ENCODE data around the gene SSBP2.

The SSBP2 gene

DNA sequence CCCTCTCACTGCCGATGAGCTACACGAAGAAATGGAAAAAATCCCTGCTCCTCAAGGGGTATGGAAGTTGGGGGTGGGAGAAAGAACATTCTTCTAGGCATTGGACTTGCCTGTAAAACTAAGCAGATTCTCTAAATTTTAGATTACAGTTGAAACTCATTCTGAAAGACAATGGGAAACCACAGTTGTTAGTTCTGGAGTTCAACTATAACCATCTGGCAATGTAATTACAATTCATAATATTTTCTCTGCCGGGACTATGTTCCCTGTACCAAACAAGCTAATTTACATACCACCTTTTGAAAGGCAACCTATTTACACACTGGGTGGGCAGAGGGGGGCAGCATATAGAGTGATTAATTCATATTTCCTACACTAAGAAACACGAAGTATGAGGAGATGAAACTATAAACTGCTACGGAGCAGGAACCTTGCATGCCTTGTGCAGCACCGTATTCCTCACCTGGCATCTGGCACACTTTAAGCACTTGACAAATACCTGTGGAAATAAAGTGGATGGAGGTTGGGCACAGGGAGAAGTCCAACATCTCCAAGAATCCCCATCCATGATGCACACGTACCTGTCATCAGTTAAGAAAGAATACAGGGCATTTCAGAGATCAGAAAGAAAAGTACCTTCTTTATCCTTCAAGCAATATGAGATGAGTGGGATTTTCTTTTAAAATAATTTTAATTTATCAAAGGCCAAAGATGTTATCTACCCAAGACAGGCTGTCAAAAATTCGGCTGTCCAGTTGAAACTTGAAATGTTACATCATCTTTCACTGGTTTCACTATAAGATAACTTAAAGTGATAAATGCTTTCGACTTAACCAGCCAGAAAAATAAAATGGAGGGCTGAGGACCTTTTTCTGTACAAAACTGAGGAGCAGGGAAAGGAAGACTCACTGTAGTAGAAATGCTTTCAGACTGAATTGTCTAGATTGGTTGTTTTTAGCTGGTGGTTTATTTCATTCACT is 54.2 kb downstream of the SSBP2 start:
- CTCF ChIA-PET, result interaction anchor here (1.1 to 1.8 kb wide), 2 partner anchors 10 to 21 kb away, joined by 3 to 4 read pairs; no protein-coding TSS in a partner anchor

DNA sequence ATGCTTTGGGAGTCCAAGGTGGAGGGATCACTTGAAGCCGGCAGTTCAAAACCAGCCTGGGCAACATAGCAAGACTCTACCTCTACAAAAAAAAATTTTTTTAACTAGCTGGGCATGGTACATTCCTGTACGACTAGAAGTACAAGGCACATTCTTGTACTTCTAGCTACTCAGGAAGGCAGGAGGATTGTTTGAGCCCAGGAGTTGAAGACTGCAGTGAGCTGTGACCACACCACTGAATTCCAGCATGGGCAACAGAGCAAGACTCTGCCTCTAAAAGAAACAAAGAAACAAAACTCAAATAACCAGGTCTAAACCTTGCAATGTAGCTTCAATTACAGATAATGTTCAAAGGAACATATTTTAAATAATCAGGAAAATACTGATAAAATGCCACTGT is 56.2 kb downstream of the SSBP2 start:
- no peak overlapping the region for H3K4me3 ChIP-seq (ENCODE audit: low read depth, low read length)
- TF ChIP-seq CTCF (IDR thresholded peaks at IDR 0.05; ENCODE audit: insufficient read depth, low read length, missing control alignments), result no peak
- ChIA-PET POLR2A (no interaction called here), CTCF (no interaction called here)
- DNase-seq (ENCODE audit: low read depth, low spot score), result no peak

More for the DNA sequence above, 54.2 kb downstream of the SSBP2 start:
- no peak for TF ChIP-seq CTCF (IDR thresholded peaks at IDR 0.05; ENCODE audit: insufficient read depth, low read length, missing control alignments)
- POLR2A ChIA-PET, result no interaction called here
- H3K4me3 ChIP-seq (ENCODE audit: low read depth, low read length), result no peak overlapping the region
- DNase-seq (ENCODE audit: low read depth, low spot score), result no peak

GRCh38 chr5:81688215-81688614 is 62.7 kb downstream of the SSBP2 start:
- POLR2A ChIA-PET, result no interaction called here
- no peak for TF ChIP-seq CTCF (IDR thresholded peaks at IDR 0.05; ENCODE audit: insufficient read depth, low read length, missing control alignments)
- no peak overlapping the region for H3K4me3 ChIP-seq (ENCODE audit: low read depth, low read length)
- DNase-seq (ENCODE audit: low read depth, low spot score), result no peak
- CTCF ChIA-PET, result interaction anchor here (1.4 kb wide), 1 partner anchor 11 kb away, joined by 4 read pairs; no protein-coding TSS in a partner anchor

DNA sequence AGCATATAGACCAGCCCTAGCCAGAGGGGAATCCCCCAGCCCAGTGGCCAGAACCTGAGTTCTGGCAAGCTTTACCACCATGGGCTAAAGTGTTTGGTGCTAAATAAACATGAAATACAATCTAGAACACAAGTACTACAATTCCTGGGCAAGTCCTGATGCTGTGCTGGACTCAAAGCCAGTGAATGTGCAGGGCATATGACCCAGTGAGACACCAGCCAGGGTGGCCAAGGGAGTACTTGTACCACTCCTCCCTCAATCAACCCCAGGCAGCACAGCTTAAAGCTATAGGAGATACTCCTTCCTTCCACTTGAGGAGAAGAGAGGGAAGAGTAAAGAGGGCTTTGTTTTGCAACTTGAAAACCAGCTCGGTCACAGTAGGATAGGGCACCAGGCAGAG is 63.6 kb downstream of the SSBP2 start:
- no peak overlapping the region for H3K4me3 ChIP-seq (ENCODE audit: low read depth, low read length)
- ChIA-PET CTCF (no interaction called here), POLR2A (no interaction called here)
- DNase-seq (ENCODE audit: low read depth, low spot score), result no peak
- no peak for TF ChIP-seq CTCF (IDR thresholded peaks at IDR 0.05; ENCODE audit: insufficient read depth, low read length, missing control alignments)

- ChIA-PET POLR2A (no interaction called here), CTCF (no interaction called here)
- TF ChIP-seq CTCF (IDR thresholded peaks at IDR 0.05; ENCODE audit: insufficient read depth, low read length, missing control alignments), result no peak
- no peak for DNase-seq (ENCODE audit: low read depth, low spot score)
- no peak overlapping the region for H3K4me3 ChIP-seq (ENCODE audit: low read depth, low read length)
These were observed 65.4 kb downstream of the SSBP2 start for GRCh38 chr5:81685471-81685870.

GRCh38 chr5:81679885-81680284 is 71.0 kb downstream of the SSBP2 start:
- POLR2A ChIA-PET, result no interaction called here
- no peak overlapping the region for H3K4me3 ChIP-seq (ENCODE audit: low read depth, low read length)
- no peak for DNase-seq (ENCODE audit: low read depth, low spot score)
- CTCF ChIA-PET, result no interaction called here
- TF ChIP-seq CTCF (IDR thresholded peaks at IDR 0.05; ENCODE audit: insufficient read depth, low read length, missing control alignments), result no peak
